CD14-positive monocyte (primary cell): Measurements from ENCODE around the gene NME7. TPM values are rescaled to one million over a fixed set of nuclear protein-coding genes. Genes with fewer than 3 reads are reported as not detected.

ENCODE experiments used
- DNase-seq, 3 donors: peaks; one replicate each; pipeline ENCODE4 v3.0.0-alpha.2; 2011 to 2022
- H2AFZ ChIP-seq: 2 replicates; pipeline ENCODE4 v1.6.0; 2012; ENCODE audit warnings: mild to moderate bottlenecking, low read depth, low read length, inconsistent platforms; ENCODE audit not compliant: insufficient read depth, poor library complexity, severe bottlenecking
- H3K27ac ChIP-seq, 2 donors: 1 replicate in 1 of 2; 2 replicates in 1 of 2; pipeline ENCODE4 v1.5.1; 2012 to 2013; ENCODE audit warnings: low read length in 2 of 2, control low read depth in 1 of 2, inconsistent platforms in 1 of 2, low read depth in 1 of 2, mild to moderate bottlenecking in 1 of 2
- H3K27me3 ChIP-seq, 2 donors: one replicate each; pipeline versions ENCODE4 v1.6.0 to v1.6.1; 2011 to 2013; ENCODE audit warnings: low read length in 2 of 2; ENCODE audit not compliant: control insufficient read depth in 2 of 2, insufficient read depth in 2 of 2
- H3K36me3 ChIP-seq, 2 donors: replicated peaks in 1 of 2; 1 replicate in 1 of 2; 2 replicates in 1 of 2; pipeline versions ENCODE4 v1.5.1 to v1.6.1; 2012 to 2013; ENCODE audit warnings: low read length in 2 of 2, control low read depth in 1 of 2, inconsistent platforms in 1 of 2, mild to moderate bottlenecking in 1 of 2; ENCODE audit not compliant: insufficient read depth in 2 of 2, control insufficient read depth in 1 of 2
- H3K4me1 ChIP-seq, 2 donors: 1 replicate in 1 of 2; 2 replicates in 1 of 2; pipeline versions ENCODE4 v1.5.1 to v1.6.1; 2012 to 2013; ENCODE audit warnings: low read length in 2 of 2, control low read depth in 1 of 2, inconsistent platforms in 1 of 2, mild to moderate bottlenecking in 1 of 2, moderate library complexity in 1 of 2; ENCODE audit not compliant: insufficient read depth in 2 of 2, control insufficient read depth in 1 of 2
- H3K4me2 ChIP-seq: replicated peaks from 2 replicates; pipeline ENCODE3; 2012; ENCODE audit warnings: low read length, moderate library complexity, mild to moderate bottlenecking; ENCODE audit not compliant: poor library complexity, severe bottlenecking; ENCODE audit errors: extremely low read depth
- H3K4me3 ChIP-seq, 3 experiments: fragments of 200-600 bp in 1 of 3; sonication (generic) in 1 of 3; replicated peaks in 1 of 3; 1 replicate in 2 of 3; 2 replicates in 1 of 3; pipeline ENCODE4 v1.5.1; 2011 to 2013; ENCODE audit warnings: low read length in 3 of 3, mild to moderate bottlenecking in 3 of 3, control low read depth in 2 of 3, low read depth in 2 of 3, inconsistent platforms in 1 of 3, moderate library complexity in 1 of 3
- H3K79me2 ChIP-seq: 2 replicates; pipeline ENCODE4 v1.6.0; 2012; ENCODE audit warnings: mild to moderate bottlenecking, control low read depth, inconsistent platforms, low read length, moderate library complexity; ENCODE audit not compliant: insufficient read depth
- H3K9ac ChIP-seq: 2 replicates; pipeline ENCODE4 v1.6.0; 2017; ENCODE audit warnings: low read length, mild to moderate bottlenecking; ENCODE audit not compliant: insufficient read depth, poor library complexity, severe bottlenecking
- H3K9me3 ChIP-seq, 2 donors: replicated peaks in 1 of 2; 1 replicate in 1 of 2; 2 replicates in 1 of 2; pipeline versions ENCODE4 v1.5.1 to v1.6.1; 2012 to 2013; ENCODE audit warnings: low read length in 2 of 2, control low read depth in 1 of 2; ENCODE audit not compliant: control insufficient read depth in 1 of 2, insufficient read depth in 1 of 2
- H4K20me1 ChIP-seq: 2 replicates; pipeline ENCODE4 v1.6.0; 2012; ENCODE audit warnings: mild to moderate bottlenecking, low read length, control low read depth, moderate library complexity; ENCODE audit not compliant: insufficient read depth
- H3K27ac Mint-ChIP-seq, 7 donors: one replicate each; pipeline ENCODE4 v1.8.0; 2020; ENCODE audit warnings: mild to moderate bottlenecking in 7 of 7, mixed read lengths in 7 of 7, moderate library complexity in 6 of 7, inconsistent platforms in 2 of 7
- H3K27me3 Mint-ChIP-seq, 3 donors: one replicate each; pipeline ENCODE4 v1.8.0; 2021 to 2022; ENCODE audit warnings: low read depth in 3 of 3, mild to moderate bottlenecking in 3 of 3, mixed read lengths in 3 of 3, moderate library complexity in 3 of 3, inconsistent platforms in 1 of 3
- H3K36me3 Mint-ChIP-seq, 2 donors: one replicate each; pipeline ENCODE4 v1.8.0; 2020; ENCODE audit warnings: mixed read lengths in 2 of 2, inconsistent platforms in 1 of 2, mild to moderate bottlenecking in 1 of 2
- H3K4me1 Mint-ChIP-seq: one replicate; pipeline ENCODE4 v1.8.0; 2020; ENCODE audit warnings: mild to moderate bottlenecking, mixed read lengths
- H3K4me3 Mint-ChIP-seq, 2 donors: one replicate each; pipeline ENCODE4 v1.8.0; 2020; ENCODE audit warnings: mild to moderate bottlenecking in 2 of 2, mixed read lengths in 2 of 2, moderate library complexity in 1 of 2
- H3K9me3 Mint-ChIP-seq, 7 donors: one replicate each; pipeline ENCODE4 v1.8.0; 2020 to 2022; ENCODE audit warnings: mixed read lengths in 7 of 7, mild to moderate bottlenecking in 6 of 7, moderate library complexity in 6 of 7, inconsistent platforms in 2 of 7
- WGBS: methylation state at CpG from one replicate; pipeline ENCODE4 v1.1.5; 2013; ENCODE audit warnings: missing lambda C conversion rate; ENCODE audit not compliant: insufficient coverage; 5-methylcytosine and 5-hydroxymethylcytosine counted together
- intact Hi-C, 2 donors: fragments of 100-400 bp; cut with micrococcal nuclease; formaldehyde crosslinking; loops; one replicate each; pipeline versions ENCODE4 v1.15.0 to v1.15.1; 2023
- polyA plus RNA-seq, 3 donors: library from polyadenylated mRNA; depleted of rRNA in 1 of 3; unstranded in 2 of 3; stranded (reverse) in 1 of 3; fragments of 300-500 nt in 2 of 3; fragments of >200 nt in 1 of 3; fragmentation: Illumina TruSeq in 2 of 3; gene quantifications; 1 replicate in 2 of 3; 2 replicates in 1 of 3; pipeline ENCODE4 v1.2.3, GENCODE V29; 2012 to 2021
- TF ChIP-seq, protein P1 (sequence below): fragments of 200-600 bp; IDR thresholded peaks from one replicate; pipeline ENCODE4 v1.8.0; 2022; ENCODE audit warnings: antibody characterized with exemption, mild to moderate bottlenecking

NME7 gene
- polyA plus RNA-seq, 3 donors = 3.5 to 8.0 (median 6.0) TPM

DNA sequence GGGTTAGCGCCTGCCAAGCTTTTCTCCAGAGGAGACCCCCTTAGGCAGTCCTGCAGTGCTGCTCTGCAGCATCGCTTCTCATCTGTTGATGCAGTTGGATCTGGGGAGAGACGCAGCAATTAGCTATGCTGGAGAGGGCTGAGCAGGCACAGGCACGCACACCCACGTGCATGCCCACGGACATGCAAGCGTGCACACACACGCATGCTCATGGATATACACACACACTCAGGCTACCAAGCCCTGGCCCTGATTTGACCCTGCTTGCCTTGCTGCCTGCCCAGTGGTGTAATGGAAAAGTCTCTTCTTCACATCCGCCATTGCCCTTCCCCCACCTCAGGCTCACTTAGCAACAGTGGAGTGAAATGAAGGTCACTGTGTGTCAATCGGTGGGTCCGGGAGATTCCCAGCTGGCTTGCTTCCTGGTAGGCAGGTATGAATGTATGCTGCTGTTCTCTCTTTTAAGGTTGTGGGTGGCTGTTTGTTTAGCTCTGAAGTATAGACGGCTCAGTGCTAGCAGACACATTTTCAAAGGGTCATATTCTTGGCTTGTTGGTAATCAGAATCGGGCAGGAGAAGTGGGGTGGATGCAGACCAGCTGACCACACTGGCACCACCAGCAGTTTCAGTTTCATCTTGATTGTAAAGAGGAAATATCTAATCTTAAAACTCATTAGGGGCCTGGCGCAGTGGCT, 251.6 kb downstream of the NME7 start:
- Histone ChIP-seq H3K36me3 (no peaks in the 10 kb centered on the region), H3K4me1 (peaks cover 31 to 36% of the 10 kb centered on the region in 2 donors), H4K20me1 (no peaks in the 10 kb centered on the region), H3K9me3 (no peaks in the 10 kb centered on the region), H2AFZ (peak overlapping the region; percentile 73), H3K79me2 (no peaks in the 10 kb centered on the region), H3K4me2 (peak overlapping the region; percentile 69), H3K27me3 (no peaks in the 10 kb centered on the region), H3K4me3 (peak overlapping the region; percentile 17 to 69 (median 44)), H3K27ac (peak overlapping the region; percentile 44 to 83), H3K9ac (peak overlapping the region; percentile 10)
- DNase-seq = peak; percentile 59 to 64 (median 64)
- TF ChIP-seq, protein P1, sequence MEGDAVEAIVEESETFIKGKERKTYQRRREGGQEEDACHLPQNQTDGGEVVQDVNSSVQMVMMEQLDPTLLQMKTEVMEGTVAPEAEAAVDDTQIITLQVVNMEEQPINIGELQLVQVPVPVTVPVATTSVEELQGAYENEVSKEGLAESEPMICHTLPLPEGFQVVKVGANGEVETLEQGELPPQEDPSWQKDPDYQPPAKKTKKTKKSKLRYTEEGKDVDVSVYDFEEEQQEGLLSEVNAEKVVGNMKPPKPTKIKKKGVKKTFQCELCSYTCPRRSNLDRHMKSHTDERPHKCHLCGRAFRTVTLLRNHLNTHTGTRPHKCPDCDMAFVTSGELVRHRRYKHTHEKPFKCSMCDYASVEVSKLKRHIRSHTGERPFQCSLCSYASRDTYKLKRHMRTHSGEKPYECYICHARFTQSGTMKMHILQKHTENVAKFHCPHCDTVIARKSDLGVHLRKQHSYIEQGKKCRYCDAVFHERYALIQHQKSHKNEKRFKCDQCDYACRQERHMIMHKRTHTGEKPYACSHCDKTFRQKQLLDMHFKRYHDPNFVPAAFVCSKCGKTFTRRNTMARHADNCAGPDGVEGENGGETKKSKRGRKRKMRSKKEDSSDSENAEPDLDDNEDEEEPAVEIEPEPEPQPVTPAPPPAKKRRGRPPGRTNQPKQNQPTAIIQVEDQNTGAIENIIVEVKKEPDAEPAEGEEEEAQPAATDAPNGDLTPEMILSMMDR = no peak
- peaks cover 38% of the 10 kb centered on the region for H3K4me1 Mint-ChIP-seq
- 68% methylated on average over 8 of the region's 14 CpGs for WGBS
- no peaks in the 10 kb centered on the region for H3K27me3 Mint-ChIP-seq
- no peaks in the 10 kb centered on the region for H3K9me3 Mint-ChIP-seq
- intact Hi-C loops = no loop called here
- H3K4me3 Mint-ChIP-seq = peak overlapping the region; percentile 74 to 96
- H3K27ac Mint-ChIP-seq = peak overlapping the region; percentile 95 to 97 (median 95)
- H3K36me3 Mint-ChIP-seq = peaks cover 6 to 8% of the 10 kb centered on the region in 2 donors

- Histone ChIP-seq H3K9me3 (no peaks in the 10 kb centered on the region), H4K20me1 (no peaks in the 10 kb centered on the region), H3K36me3 (no peaks in the 10 kb centered on the region), H3K9ac (no peak overlapping the region), H3K27ac (no peak overlapping the region), H2AFZ (no peak overlapping the region), H3K4me1 (peaks cover 46 to 59% of the 10 kb centered on the region in 2 donors), H3K79me2 (no peaks in the 10 kb centered on the region), H3K4me2 (no peak overlapping the region), H3K4me3 (no peak overlapping the region), H3K27me3 (no peaks in the 10 kb centered on the region)
- Mint-ChIP-seq H3K27me3 (peaks cover 0 to 4% (median 0%) of the 10 kb centered on the region in 3 donors), H3K36me3 (peaks cover 6 to 8% of the 10 kb centered on the region in 2 donors), H3K27ac (peak overlapping the region in 3 of 7 donors; percentile 61 to 79 (median 65)), H3K9me3 (no peaks in the 10 kb centered on the region), H3K4me3 (no peak overlapping the region), H3K4me1 (peaks cover 58% of the 10 kb centered on the region)
- intact Hi-C loops = no loop called here
- TF ChIP-seq, protein P1 = no peak
- 98% methylated on average over 4 of the region's 4 CpGs for WGBS
- DNase-seq = no peak
Observed at GRCh38 chr1:169113613-169114119, 253.9 kb downstream of the NME7 start.
